ENCODE results near the gene CRNN.

CRNN gene

GRCh38 chr1:152367436-152367835 is 46.6 kb downstream of the CRNN start:
- no peak overlapping the region for H3K27ac ChIP-seq (ENCODE audit: low read depth, low read length)
- H3K4me1 ChIP-seq (ENCODE audit: control insufficient read depth, insufficient read depth, low read length) = no peaks in the 10 kb centered on the region
- H3K9ac ChIP-seq (ENCODE audit: low read length) = no peak overlapping the region
- no peak overlapping the region for H3K4me3 ChIP-seq (ENCODE audit: low read length)
- H3K36me3 ChIP-seq (ENCODE audit: control insufficient read depth, insufficient read depth, low read length) = no peaks in the 10 kb centered on the region
- no peaks in the 10 kb centered on the region for H3K27me3 ChIP-seq (ENCODE audit: control insufficient read depth, insufficient read depth, low read length)

- Histone ChIP-seq H3K9ac (ENCODE audit: low read length) (no peak within 1 kb of the TSS), H3K27ac (ENCODE audit: low read depth, low read length) (no peak within 1 kb of the TSS), H3K36me3 (ENCODE audit: control insufficient read depth, insufficient read depth, low read length) (no peaks in the 10 kb centered on the region), H3K4me1 (ENCODE audit: control insufficient read depth, insufficient read depth, low read length) (no peaks in the 10 kb centered on the region), H3K27me3 (ENCODE audit: control insufficient read depth, insufficient read depth, low read length) (no peaks in the 10 kb centered on the region), H3K4me3 (ENCODE audit: low read length) (no peak within 1 kb of the TSS)
These were observed 54.2 kb downstream of the CRNN start, which contains the start of gene FLG2 for GRCh38 chr1:152359906-152360305. TSS of gene FLG2 (minus strand) at chr1:152360006. CDS start at chr1:152358884, 1,122 bp downstream.

All from rectal smooth muscle tissue (tissue), 1 donor.